Measurements from ENCODE around the gene CTNNA3. TPM values are rescaled to one million over a fixed set of nuclear protein-coding genes. Genes with fewer than 3 reads are reported as not detected.

Gene CTNNA3
- total and polyA plus RNA-seq, 2 donors (not counting 1 experiment from before 2014, with no cell fraction given): not detected

DNA sequence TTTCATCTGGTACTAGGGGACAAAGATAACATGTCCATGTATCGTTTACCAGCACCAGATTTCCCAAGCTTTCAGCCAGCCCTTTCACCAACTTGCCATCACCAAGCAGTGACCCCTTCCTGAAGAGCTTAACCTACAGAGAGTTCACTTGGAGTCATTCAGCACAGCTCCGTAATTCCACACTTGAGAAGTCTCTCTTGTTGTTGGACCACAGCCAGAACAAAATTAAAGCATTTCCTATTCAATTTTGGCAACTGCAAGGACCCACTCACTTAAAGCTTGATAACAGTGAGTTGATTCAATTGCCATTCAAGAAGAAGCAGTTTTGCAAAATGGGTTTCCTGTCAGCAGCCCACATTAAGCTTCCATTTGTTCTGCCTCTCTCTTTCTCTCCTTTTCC lies 858.7 kb downstream of the CTNNA3 start:
- DNase-seq (ENCODE audit: low read depth in 2 of 2): peak; percentile 47 to 81
- H3K4me1 ChIP-seq (ENCODE audit: control insufficient read depth, extremely low read depth, insufficient read depth, low read length): no peaks in the 10 kb centered on the region
- H3K4me3 ChIP-seq (replicated peaks in 1 of 4; ENCODE audit: control extremely low read depth in 1 of 4, insufficient read depth in 1 of 4, low read depth in 3 of 4, low read length in 4 of 4): no peak overlapping the region
- no peak overlapping the region for H3K9ac ChIP-seq (ENCODE audit: insufficient read depth, low read length)
- H4K20me1 ChIP-seq (ENCODE audit: control insufficient read depth, extremely low read depth, insufficient read depth, low read length): no peaks in the 10 kb centered on the region
- no peaks in the 10 kb centered on the region for H3K79me2 ChIP-seq (ENCODE audit: control insufficient read depth, insufficient read depth, low read length)
- no peaks in the 10 kb centered on the region for H3K27me3 ChIP-seq (ENCODE audit: control insufficient read depth, insufficient read depth, low read length)
- H3K27ac ChIP-seq (ENCODE audit: insufficient read depth, low read length): no peak overlapping the region
- no peak overlapping the region for H3K4me2 ChIP-seq (ENCODE audit: extremely low read depth, insufficient read depth, low read length)
- no peaks in the 10 kb centered on the region for H3K36me3 ChIP-seq (ENCODE audit: control insufficient read depth, insufficient read depth, low read length)
- H2AFZ ChIP-seq (ENCODE audit: low read length): no peak overlapping the region
- H3K9me3 ChIP-seq (ENCODE audit: control insufficient read depth, insufficient read depth, low read depth, low read length): no peaks in the 10 kb centered on the region
- no peak for TF ChIP-seq EZH2 (IDR thresholded peaks at IDR 0.05; ENCODE audit: low read length, missing control alignments)
- TF ChIP-seq, protein P1, sequence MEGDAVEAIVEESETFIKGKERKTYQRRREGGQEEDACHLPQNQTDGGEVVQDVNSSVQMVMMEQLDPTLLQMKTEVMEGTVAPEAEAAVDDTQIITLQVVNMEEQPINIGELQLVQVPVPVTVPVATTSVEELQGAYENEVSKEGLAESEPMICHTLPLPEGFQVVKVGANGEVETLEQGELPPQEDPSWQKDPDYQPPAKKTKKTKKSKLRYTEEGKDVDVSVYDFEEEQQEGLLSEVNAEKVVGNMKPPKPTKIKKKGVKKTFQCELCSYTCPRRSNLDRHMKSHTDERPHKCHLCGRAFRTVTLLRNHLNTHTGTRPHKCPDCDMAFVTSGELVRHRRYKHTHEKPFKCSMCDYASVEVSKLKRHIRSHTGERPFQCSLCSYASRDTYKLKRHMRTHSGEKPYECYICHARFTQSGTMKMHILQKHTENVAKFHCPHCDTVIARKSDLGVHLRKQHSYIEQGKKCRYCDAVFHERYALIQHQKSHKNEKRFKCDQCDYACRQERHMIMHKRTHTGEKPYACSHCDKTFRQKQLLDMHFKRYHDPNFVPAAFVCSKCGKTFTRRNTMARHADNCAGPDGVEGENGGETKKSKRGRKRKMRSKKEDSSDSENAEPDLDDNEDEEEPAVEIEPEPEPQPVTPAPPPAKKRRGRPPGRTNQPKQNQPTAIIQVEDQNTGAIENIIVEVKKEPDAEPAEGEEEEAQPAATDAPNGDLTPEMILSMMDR (conservative IDR thresholded peaks at IDR 0.05 in 1 of 2, IDR thresholded peaks at IDR 0.05 in 1 of 2; ENCODE audit: low read depth in 1 of 2, low read length in 2 of 2): no peak

DNA sequence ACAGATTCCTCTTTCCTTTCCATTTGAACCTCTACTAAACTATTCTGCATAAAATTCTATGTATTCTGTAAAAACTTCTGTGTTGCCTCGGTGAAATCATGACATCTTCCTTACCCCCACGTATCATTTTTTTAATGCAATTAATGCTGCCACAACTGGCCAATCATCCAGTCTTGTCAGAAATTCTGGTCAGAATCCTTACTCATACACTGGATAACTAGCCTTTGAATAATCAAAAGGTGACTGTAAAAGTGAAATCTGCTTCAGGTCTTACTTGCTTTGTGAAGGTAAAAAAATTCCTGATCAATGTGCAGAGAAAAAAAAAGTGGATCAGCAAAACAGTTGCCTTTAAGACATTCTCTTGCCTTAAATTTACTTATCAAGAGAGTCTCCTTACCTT lies 859.2 kb downstream of the CTNNA3 start:
- Histone ChIP-seq H2AFZ (ENCODE audit: low read length) (no peak overlapping the region), H3K27ac (ENCODE audit: insufficient read depth, low read length) (no peak overlapping the region), H4K20me1 (ENCODE audit: control insufficient read depth, extremely low read depth, insufficient read depth, low read length) (no peaks in the 10 kb centered on the region), H3K36me3 (ENCODE audit: control insufficient read depth, insufficient read depth, low read length) (no peaks in the 10 kb centered on the region), H3K27me3 (ENCODE audit: control insufficient read depth, insufficient read depth, low read length) (no peaks in the 10 kb centered on the region), H3K9ac (ENCODE audit: insufficient read depth, low read length) (no peak overlapping the region), H3K79me2 (ENCODE audit: control insufficient read depth, insufficient read depth, low read length) (no peaks in the 10 kb centered on the region), H3K9me3 (ENCODE audit: control insufficient read depth, insufficient read depth, low read depth, low read length) (no peaks in the 10 kb centered on the region), H3K4me2 (ENCODE audit: extremely low read depth, insufficient read depth, low read length) (no peak overlapping the region), H3K4me1 (ENCODE audit: control insufficient read depth, extremely low read depth, insufficient read depth, low read length) (no peaks in the 10 kb centered on the region), H3K4me3 (replicated peaks in 1 of 4; ENCODE audit: control extremely low read depth in 1 of 4, insufficient read depth in 1 of 4, low read depth in 3 of 4, low read length in 4 of 4) (no peak overlapping the region)
- DNase-seq (ENCODE audit: low read depth in 2 of 2): no peak
- TF ChIP-seq, protein P1 (conservative IDR thresholded peaks at IDR 0.05 in 1 of 2, IDR thresholded peaks at IDR 0.05 in 1 of 2; ENCODE audit: low read depth in 1 of 2, low read length in 2 of 2): no peak
- TF ChIP-seq EZH2 (IDR thresholded peaks at IDR 0.05; ENCODE audit: low read length, missing control alignments): no peak

DNA sequence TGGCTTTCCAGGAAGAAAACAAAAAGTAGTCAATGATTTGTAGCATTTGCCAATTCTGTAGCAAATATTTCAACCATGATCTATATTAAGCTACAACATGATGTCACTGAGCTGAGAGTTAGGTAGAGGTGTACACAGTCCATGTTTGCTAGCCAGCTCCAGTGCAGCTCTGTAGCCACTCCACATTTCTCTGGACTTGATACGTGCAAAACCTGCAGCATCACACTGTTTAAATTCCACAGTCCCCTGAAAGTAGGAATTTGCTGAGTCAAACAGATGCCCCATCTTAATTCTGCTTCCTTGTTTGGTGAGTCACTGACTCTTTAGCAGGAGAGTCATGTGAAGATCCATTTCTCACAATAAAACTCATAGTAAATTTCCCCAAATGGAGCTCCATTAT lies 859.9 kb downstream of the CTNNA3 start:
- peak overlapping the region; percentile 18 for H3K4me2 ChIP-seq (ENCODE audit: extremely low read depth, insufficient read depth, low read length)
- TF ChIP-seq, protein P1 (conservative IDR thresholded peaks at IDR 0.05 in 1 of 2, IDR thresholded peaks at IDR 0.05 in 1 of 2; ENCODE audit: low read depth in 1 of 2, low read length in 2 of 2): no peak
- TF ChIP-seq EZH2 (IDR thresholded peaks at IDR 0.05; ENCODE audit: low read length, missing control alignments): no peak
- H3K27ac ChIP-seq (ENCODE audit: insufficient read depth, low read length): no peak overlapping the region
- H2AFZ ChIP-seq (ENCODE audit: low read length): peak overlapping the region; percentile 27
- H3K79me2 ChIP-seq (ENCODE audit: control insufficient read depth, insufficient read depth, low read length): no peaks in the 10 kb centered on the region
- no peaks in the 10 kb centered on the region for H4K20me1 ChIP-seq (ENCODE audit: control insufficient read depth, extremely low read depth, insufficient read depth, low read length)
- H3K36me3 ChIP-seq (ENCODE audit: control insufficient read depth, insufficient read depth, low read length): no peaks in the 10 kb centered on the region
- H3K4me3 ChIP-seq (replicated peaks in 1 of 4; ENCODE audit: control extremely low read depth in 1 of 4, insufficient read depth in 1 of 4, low read depth in 3 of 4, low read length in 4 of 4): no peak overlapping the region
- peak; percentile 50 to 92 for DNase-seq (ENCODE audit: low read depth in 2 of 2)
- no peaks in the 10 kb centered on the region for H3K4me1 ChIP-seq (ENCODE audit: control insufficient read depth, extremely low read depth, insufficient read depth, low read length)
- no peaks in the 10 kb centered on the region for H3K27me3 ChIP-seq (ENCODE audit: control insufficient read depth, insufficient read depth, low read length)
- no peaks in the 10 kb centered on the region for H3K9me3 ChIP-seq (ENCODE audit: control insufficient read depth, insufficient read depth, low read depth, low read length)
- no peak overlapping the region for H3K9ac ChIP-seq (ENCODE audit: insufficient read depth, low read length)
